Right kidney (tissue), 1 donor: ENCODE data around the gene MPPED2.
"Not testable (repeated sequence)": the region's sequence is repeated elsewhere in the genome, so short reads cannot be mapped to it uniquely, and the experiment has no call there.

ENCODE experiments used
- DNase-seq: peaks from one replicate; pipeline ENCODE4 v3.0.0-alpha.2; 2016

Gene MPPED2

GRCh38 chr11:30579415-30580175, 6.6 kb downstream of the MPPED2 start:
- no peak for DNase-seq

- no peak for DNase-seq
These were observed 7.7 kb downstream of the MPPED2 start for GRCh38 chr11:30578406-30578805.

- no peak for DNase-seq
These were observed 12.2 kb downstream of the MPPED2 start for GRCh38 chr11:30573951-30574350.

GRCh38 chr11:30568931-30569330, 17.2 kb downstream of the MPPED2 start:
- no peak for DNase-seq

GRCh38 chr11:30567644-30568043, 18.5 kb downstream of the MPPED2 start:
- DNase-seq, result no peak

- no peak for DNase-seq
These were observed 19.0 kb downstream of the MPPED2 start for GRCh38 chr11:30567120-30567519.

GRCh38 chr11:30566482-30566881, 19.7 kb downstream of the MPPED2 start:
- DNase-seq, result no peak

- DNase-seq, result no peak
These were observed 21.1 kb downstream of the MPPED2 start for GRCh38 chr11:30565027-30565426.

GRCh38 chr11:30561691-30562415, 24.3 kb downstream of the MPPED2 start:
- DNase-seq, result no peak

- no peak for DNase-seq
These were observed 25.7 kb downstream of the MPPED2 start for GRCh38 chr11:30560206-30561106.

GRCh38 chr11:30559004-30559403, 27.1 kb downstream of the MPPED2 start:
- DNase-seq, result no peak

GRCh38 chr11:30554587-30554986, 31.6 kb downstream of the MPPED2 start:
- DNase-seq, result not testable (repeated sequence)

GRCh38 chr11:30553521-30554110, 32.5 kb downstream of the MPPED2 start:
- no peak for DNase-seq

GRCh38 chr11:30552839-30553238, 33.3 kb downstream of the MPPED2 start:
- no peak for DNase-seq

GRCh38 chr11:30550022-30550542, 36.1 kb downstream of the MPPED2 start:
- DNase-seq, result no peak

GRCh38 chr11:30549565-30549964, 36.6 kb downstream of the MPPED2 start:
- DNase-seq, result no peak

- no peak for DNase-seq
These were observed 39.8 kb downstream of the MPPED2 start for GRCh38 chr11:30546334-30546733.

GRCh38 chr11:30545507-30545906, 40.6 kb downstream of the MPPED2 start:
- DNase-seq, result no peak

- no peak for DNase-seq
These were observed 43.1 kb downstream of the MPPED2 start for GRCh38 chr11:30543066-30543465.

GRCh38 chr11:30540781-30541180, 45.4 kb downstream of the MPPED2 start:
- DNase-seq, result no peak

GRCh38 chr11:30538251-30538650, 47.9 kb downstream of the MPPED2 start:
- no peak for DNase-seq

- DNase-seq, result no peak
These were observed 50.3 kb downstream of the MPPED2 start for GRCh38 chr11:30535818-30536217.
